Stimulated activated memory B cell treated with anti-CD40 and anti-IgM and Interleukin-4, amounts not matched to agents 10 μg/mL and 1 μg/mL and 100 μg/mL, for 72 hours (primary cell): ENCODE results near the gene SLC25A26.
"Not testable (repeated sequence)": the region's sequence is repeated elsewhere in the genome, so short reads cannot be mapped to it uniquely, and the experiment has no call there.

Source experiments
- ATAC-seq: fragments of 150-1000 bp; cut with Tn5 transposase; 2 replicates; pipeline ENCODE4 v1.10.0; 2021
- H3K27ac Mint-ChIP-seq: one replicate; pipeline ENCODE4 v1.8.0; 2022; ENCODE audit warnings: mild to moderate bottlenecking, mixed read lengths
- H3K27me3 Mint-ChIP-seq: one replicate; pipeline ENCODE4 v1.8.0; 2022; ENCODE audit warnings: mixed read lengths
- H3K36me3 Mint-ChIP-seq: one replicate; pipeline ENCODE4 v1.8.0; 2022; ENCODE audit warnings: mixed read lengths
- H3K4me1 Mint-ChIP-seq: one replicate; pipeline ENCODE4 v1.8.0; 2022; ENCODE audit warnings: mixed read lengths
- H3K4me3 Mint-ChIP-seq: one replicate; pipeline ENCODE4 v1.8.0; 2022; ENCODE audit warnings: mild to moderate bottlenecking, moderate library complexity, mixed read lengths
- H3K9me3 Mint-ChIP-seq: one replicate; pipeline ENCODE4 v1.8.0; 2022; ENCODE audit warnings: mixed read lengths

SLC25A26 gene

DNA sequence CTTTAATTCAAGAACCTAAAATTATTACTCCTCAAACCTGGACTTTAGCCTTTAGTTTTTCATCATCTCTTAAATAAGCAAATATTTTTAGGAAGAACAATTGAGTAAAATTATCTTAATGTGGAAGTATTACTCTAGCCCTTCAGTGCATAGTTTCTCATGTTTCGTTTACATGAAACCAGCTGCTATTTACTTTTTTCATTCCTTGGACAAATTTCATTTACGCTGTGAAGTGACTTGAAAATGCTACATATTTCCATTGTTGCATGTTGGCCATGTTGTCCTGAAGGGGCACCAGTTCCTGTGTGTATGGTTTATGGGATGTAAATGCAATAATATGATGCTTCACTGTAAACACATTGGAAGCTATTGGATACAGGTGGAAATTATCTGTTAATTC, 49.9 kb downstream of the SLC25A26 start:
- no peak for ATAC-seq
- H3K36me3 Mint-ChIP-seq, result peaks cover 34% of the 10 kb centered on the region
- no peaks in the 10 kb centered on the region for H3K27me3 Mint-ChIP-seq
- H3K4me3 Mint-ChIP-seq, result no peak overlapping the region
- H3K9me3 Mint-ChIP-seq, result no peaks in the 10 kb centered on the region
- H3K27ac Mint-ChIP-seq, result no peak overlapping the region
- peaks cover 18% of the 10 kb centered on the region for H3K4me1 Mint-ChIP-seq

DNA sequence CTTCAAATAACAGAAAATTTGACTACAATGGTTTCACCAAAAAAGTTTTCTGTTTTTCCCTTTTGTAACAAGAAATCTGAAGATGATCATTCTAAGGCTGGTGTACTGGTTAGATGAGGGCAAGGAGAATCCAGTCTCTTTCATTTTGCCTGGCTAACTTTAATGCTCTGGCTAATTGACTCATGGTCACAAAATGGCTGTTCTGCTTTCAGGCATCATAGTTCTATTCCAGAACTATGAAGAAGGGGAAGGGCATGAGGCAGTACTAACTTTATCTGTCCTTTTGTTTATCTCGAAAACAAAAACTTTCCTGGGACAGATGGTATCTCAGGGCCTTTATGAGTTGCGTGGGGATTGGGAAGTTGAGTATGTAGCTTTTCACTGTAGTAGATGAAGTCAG, 50.4 kb downstream of the SLC25A26 start:
- no peaks in the 10 kb centered on the region for H3K27me3 Mint-ChIP-seq
- peaks cover 34% of the 10 kb centered on the region for H3K36me3 Mint-ChIP-seq
- H3K9me3 Mint-ChIP-seq, result no peaks in the 10 kb centered on the region
- H3K4me1 Mint-ChIP-seq, result peaks cover 17% of the 10 kb centered on the region
- H3K4me3 Mint-ChIP-seq, result no peak overlapping the region
- no peak for ATAC-seq
- no peak overlapping the region for H3K27ac Mint-ChIP-seq

DNA sequence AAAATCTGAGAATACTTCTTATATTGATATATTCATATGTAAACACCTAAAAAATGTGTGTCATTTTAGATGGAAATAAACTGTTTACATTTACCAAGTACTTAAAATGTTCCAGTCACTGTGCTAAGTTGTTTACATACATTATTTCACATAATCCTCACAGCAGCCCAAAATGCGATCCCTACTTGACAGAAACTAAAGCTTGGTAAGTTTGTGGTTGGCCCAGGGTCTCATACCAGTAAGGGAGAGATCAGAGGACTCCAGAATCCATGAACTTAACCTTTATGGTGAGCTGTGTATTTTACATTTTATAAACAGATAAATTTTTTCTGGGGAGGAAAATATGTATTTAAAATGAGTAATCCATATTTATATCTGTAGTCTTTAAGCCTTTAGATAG, 51.2 kb downstream of the SLC25A26 start:
- H3K9me3 Mint-ChIP-seq, result no peaks in the 10 kb centered on the region
- H3K27ac Mint-ChIP-seq, result no peak overlapping the region
- H3K4me3 Mint-ChIP-seq, result no peak overlapping the region
- no peaks in the 10 kb centered on the region for H3K27me3 Mint-ChIP-seq
- peaks cover 16% of the 10 kb centered on the region for H3K4me1 Mint-ChIP-seq
- H3K36me3 Mint-ChIP-seq, result peaks cover 31% of the 10 kb centered on the region
- no peak for ATAC-seq

DNA sequence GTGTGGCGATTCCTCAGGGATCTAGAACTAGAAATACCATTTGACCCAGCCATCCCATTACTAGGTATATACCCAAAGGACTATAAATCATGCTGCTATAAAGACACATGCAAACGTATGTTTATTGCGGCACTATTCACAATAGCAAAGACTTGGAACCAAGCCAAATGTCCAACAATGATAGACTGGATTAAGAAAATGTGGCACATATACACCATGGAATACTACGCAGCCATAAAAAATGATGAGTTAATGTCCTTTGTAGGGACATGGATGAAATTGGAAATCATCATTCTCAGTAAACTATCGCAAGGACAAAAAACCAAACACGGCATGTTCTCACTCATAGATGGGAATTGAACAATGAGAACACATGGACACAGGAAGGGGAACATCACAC, 54.0 kb downstream of the SLC25A26 start:
- H3K9me3 Mint-ChIP-seq, H3K27ac Mint-ChIP-seq, H3K4me3 Mint-ChIP-seq, H3K27me3 Mint-ChIP-seq, ATAC-seq, H3K4me1 Mint-ChIP-seq: not testable (repeated sequence)
- peaks cover 13% of the 10 kb centered on the region for H3K36me3 Mint-ChIP-seq

DNA sequence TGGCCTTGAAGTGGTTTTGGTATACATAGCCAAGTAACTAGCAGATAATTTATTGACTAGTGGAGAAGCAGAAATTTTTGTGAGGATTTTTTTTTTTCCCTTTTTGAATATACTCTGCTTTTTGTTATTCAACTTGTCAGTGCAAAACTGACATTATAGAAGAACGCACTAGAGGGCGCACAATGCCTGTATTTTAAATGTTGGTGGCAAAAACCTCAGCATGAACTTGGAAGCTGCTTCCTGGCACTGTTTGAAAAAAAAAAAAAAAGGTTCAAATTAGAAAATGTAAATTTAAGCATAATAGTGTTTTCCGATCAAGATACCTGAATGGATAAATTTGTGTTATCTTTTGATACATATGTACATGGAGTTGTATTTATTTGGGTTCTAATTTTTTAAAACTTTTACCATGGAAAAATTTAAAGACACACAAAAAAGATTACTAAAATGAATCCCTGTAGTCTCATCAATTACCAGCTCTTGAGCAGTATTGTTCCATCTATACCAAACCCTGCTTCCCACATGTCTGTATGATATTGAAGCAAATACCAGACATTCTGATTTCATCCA, 56.0 kb downstream of the SLC25A26 start:
- no peak overlapping the region for H3K27ac Mint-ChIP-seq
- no peak for ATAC-seq
- H3K4me3 Mint-ChIP-seq, result no peak overlapping the region
- H3K27me3 Mint-ChIP-seq, result no peaks in the 10 kb centered on the region
- H3K4me1 Mint-ChIP-seq, result peaks cover 6% of the 10 kb centered on the region
- no peaks in the 10 kb centered on the region for H3K9me3 Mint-ChIP-seq
- H3K36me3 Mint-ChIP-seq, result peaks cover 13% of the 10 kb centered on the region

DNA sequence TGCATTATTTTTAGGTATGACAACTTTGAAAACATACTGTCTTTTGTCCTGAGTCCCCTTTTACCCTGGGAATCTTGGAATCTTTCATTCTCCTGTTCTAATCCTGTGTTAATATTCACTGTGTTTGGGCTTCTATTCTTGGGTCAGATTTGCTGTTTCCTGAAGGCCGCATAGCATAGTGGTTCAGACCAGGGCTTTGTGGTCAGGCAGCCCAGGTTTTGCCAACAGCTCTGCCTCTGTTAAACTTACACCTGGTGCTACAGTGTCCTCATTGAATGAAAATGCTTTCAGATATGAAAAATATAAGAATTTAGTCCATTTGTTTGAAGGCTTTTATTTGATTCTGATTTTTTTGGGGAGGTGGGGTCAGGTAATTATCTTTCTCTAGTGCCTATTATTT, 58.4 kb downstream of the SLC25A26 start:
- Mint-ChIP-seq H3K4me3 (no peak overlapping the region), H3K27ac (no peak overlapping the region), H3K4me1 (peaks cover 6% of the 10 kb centered on the region), H3K27me3 (no peaks in the 10 kb centered on the region), H3K9me3 (no peaks in the 10 kb centered on the region), H3K36me3 (peaks cover 13% of the 10 kb centered on the region)
- no peak for ATAC-seq

DNA sequence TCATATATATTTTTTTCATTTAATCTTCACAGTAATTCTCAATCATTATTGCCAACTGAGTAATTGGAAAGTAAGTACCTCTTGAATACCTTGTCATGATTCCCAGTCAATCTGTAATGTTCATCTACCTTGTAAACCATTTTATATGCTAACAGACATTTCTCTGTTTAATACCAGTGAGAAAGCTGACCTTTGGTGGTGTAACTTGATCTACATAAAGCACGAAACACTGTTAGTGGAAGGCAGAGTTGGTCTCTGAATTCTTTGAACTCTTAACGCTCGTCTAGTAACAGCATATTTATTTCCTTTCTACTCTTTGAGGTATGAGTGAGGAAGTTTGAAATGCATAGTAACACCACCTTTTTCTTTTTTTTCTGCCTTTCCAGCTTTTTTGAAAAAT, 59.5 kb downstream of the SLC25A26 start:
- Mint-ChIP-seq H3K9me3 (no peaks in the 10 kb centered on the region), H3K36me3 (peaks cover 13% of the 10 kb centered on the region), H3K4me3 (no peak overlapping the region), H3K4me1 (peaks cover 6% of the 10 kb centered on the region), H3K27me3 (no peaks in the 10 kb centered on the region), H3K27ac (no peak overlapping the region)
- no peak for ATAC-seq

DNA sequence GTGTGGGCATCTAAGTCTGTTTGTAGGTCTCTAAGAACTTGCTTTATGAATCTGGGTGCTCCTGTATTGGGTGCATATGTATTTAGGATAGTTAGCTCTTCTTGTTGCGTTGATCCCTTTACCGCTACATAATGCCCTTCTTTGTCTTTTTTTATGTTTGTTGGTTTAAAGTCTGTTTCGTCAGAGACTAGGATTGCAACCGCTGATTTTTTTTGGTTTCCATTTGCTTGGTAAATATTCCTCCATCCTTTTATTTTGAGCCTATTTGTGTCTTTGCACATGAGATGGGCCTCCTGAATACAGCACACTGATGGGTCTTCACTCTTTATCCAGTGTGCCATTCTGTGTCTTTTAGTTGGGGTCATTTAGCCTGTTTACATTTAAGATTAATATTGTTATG, 71.1 kb downstream of the SLC25A26 start:
- not testable (repeated sequence) for H3K27me3 Mint-ChIP-seq, H3K27ac Mint-ChIP-seq, H3K4me3 Mint-ChIP-seq, H3K9me3 Mint-ChIP-seq, ATAC-seq
- peaks cover 47% of the 10 kb centered on the region for H3K36me3 Mint-ChIP-seq
- H3K4me1 Mint-ChIP-seq, result peaks cover 44% of the 10 kb centered on the region

DNA sequence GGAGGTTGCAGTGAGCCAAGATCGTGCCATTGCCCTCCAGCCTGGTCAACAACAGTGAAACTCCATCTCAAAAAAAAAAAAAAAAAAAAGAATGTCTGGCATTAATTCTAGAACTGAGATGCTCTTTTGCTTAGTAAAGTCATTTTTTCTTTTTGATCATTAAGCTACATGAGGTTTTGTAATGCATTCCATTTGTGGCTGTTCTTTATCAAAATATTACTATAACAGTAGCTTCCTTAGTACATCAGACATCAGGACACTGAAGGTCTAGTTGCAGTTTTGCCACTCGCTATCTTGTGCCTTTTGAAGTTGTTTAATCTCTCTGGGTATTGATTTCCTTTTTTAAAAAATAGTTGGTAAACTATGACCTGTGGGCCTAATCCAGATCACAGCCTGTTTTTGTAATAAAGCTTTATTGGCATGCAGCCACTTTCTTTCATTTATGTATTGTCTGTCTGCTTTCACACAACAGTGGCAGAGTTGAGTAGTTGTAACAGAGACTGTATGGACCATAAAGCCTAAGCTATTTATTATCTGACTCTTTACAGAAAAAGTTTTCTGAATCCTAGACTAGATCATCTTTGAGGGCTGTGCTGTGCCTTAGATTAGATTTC, 76.6 kb downstream of the SLC25A26 start:
- H3K4me1 Mint-ChIP-seq, result peaks cover 21% of the 10 kb centered on the region
- H3K9me3 Mint-ChIP-seq, result no peaks in the 10 kb centered on the region
- ATAC-seq, result no peak

DNA sequence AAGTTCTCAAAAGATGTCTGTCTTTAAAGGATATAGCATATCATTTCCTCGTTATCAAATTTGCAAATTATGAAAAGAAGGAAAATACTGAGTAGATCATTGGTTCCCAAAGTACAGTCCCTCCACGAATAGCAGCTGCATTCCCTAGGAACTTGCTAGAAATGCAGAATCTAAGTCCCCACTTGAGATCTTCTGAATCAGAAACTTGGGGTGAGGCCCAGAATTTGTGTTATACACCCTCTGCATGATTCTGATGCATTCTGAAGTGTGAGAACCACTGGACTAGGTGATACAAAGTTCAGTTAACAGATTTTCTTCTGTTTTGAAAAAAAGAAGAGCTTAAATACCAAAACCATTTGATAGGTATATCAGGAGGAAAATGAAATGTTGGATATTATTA, 77.1 kb downstream of the SLC25A26 start:
- no peak overlapping the region for H3K4me3 Mint-ChIP-seq
- peak overlapping the region; percentile 17 for H3K27ac Mint-ChIP-seq
- peaks cover 27% of the 10 kb centered on the region for H3K4me1 Mint-ChIP-seq
- no peaks in the 10 kb centered on the region for H3K27me3 Mint-ChIP-seq
- H3K9me3 Mint-ChIP-seq, result no peaks in the 10 kb centered on the region
- peaks cover 7% of the 10 kb centered on the region for H3K36me3 Mint-ChIP-seq
- no peak for ATAC-seq

More for the DNA sequence above, 76.6 kb downstream of the SLC25A26 start:
- H3K27me3 Mint-ChIP-seq, result no peaks in the 10 kb centered on the region
- peak overlapping the region; percentile 17 for H3K27ac Mint-ChIP-seq
- H3K36me3 Mint-ChIP-seq, result peaks cover 9% of the 10 kb centered on the region
- no peak overlapping the region for H3K4me3 Mint-ChIP-seq

DNA sequence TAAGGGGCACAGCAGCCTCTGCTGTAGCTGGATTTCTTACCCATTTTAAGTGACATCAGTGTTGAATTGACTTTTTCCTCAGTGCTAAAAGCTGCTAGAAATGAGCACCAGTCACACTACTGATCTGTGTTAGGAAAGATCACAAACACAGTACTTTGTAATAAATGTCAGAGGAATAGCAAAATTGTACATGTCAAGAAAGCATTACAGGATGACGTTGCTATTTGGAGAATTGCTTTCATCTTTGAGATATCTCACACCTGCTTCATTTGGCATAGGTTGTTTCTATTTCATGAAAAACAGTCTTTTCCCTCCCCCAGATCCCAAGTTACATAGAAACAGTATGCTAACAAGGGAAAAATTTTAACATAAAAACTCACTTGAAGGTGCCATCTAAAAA, 77.8 kb downstream of the SLC25A26 start:
- peaks cover 34% of the 10 kb centered on the region for H3K4me1 Mint-ChIP-seq
- peaks cover 6% of the 10 kb centered on the region for H3K36me3 Mint-ChIP-seq
- no peak overlapping the region for H3K4me3 Mint-ChIP-seq
- no peaks in the 10 kb centered on the region for H3K27me3 Mint-ChIP-seq
- ATAC-seq, result no peak
- H3K27ac Mint-ChIP-seq, result no peak overlapping the region
- no peaks in the 10 kb centered on the region for H3K9me3 Mint-ChIP-seq

DNA sequence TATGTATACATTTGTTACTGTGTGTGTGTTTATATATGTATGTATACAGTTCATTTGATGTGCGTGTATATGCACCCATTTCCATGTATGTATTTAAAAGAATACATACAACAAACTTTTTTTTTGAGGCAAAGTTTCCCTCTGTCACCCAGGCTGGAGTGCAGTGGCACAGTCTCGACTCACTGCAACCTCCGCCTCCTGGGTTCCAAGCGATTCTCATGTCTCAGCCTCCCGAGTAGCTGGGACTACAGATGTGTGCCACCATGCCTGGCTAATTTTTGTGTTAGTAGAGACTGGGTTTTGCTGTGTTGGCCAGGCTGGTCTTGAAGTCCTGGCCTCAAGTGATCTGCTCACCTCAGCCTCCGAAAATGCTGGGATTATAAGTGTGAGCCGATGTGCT, 78.3 kb downstream of the SLC25A26 start:
- not testable (repeated sequence) for ATAC-seq, H3K27ac Mint-ChIP-seq, H3K9me3 Mint-ChIP-seq, H3K36me3 Mint-ChIP-seq, H3K27me3 Mint-ChIP-seq, H3K4me3 Mint-ChIP-seq
- H3K4me1 Mint-ChIP-seq, result peaks cover 39% of the 10 kb centered on the region

DNA sequence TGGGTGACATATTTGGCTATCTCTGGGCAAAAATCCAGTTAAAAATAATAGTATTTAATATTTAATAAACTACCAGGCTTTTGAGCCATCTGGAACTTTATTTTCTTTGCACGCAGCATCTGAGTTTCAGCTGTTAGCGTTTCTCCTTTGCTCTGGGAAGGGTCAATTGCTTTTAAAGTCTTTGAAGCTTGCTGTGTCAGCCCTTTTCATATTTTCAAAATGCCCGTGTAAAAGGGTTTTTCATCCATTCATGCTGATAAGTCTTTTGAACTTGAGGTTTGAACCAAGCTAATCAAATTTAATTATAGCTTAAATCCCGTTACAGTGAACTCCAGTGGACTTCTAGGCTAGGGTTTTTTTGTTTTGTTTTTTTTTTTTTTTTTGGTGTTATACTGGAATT, 79.1 kb downstream of the SLC25A26 start:
- peaks cover 44% of the 10 kb centered on the region for H3K4me1 Mint-ChIP-seq
- H3K27ac Mint-ChIP-seq, result no peak overlapping the region
- no peaks in the 10 kb centered on the region for H3K27me3 Mint-ChIP-seq
- H3K4me3 Mint-ChIP-seq, result no peak overlapping the region
- no peaks in the 10 kb centered on the region for H3K9me3 Mint-ChIP-seq
- H3K36me3 Mint-ChIP-seq, result peaks cover 6% of the 10 kb centered on the region
- ATAC-seq, result no peak

DNA sequence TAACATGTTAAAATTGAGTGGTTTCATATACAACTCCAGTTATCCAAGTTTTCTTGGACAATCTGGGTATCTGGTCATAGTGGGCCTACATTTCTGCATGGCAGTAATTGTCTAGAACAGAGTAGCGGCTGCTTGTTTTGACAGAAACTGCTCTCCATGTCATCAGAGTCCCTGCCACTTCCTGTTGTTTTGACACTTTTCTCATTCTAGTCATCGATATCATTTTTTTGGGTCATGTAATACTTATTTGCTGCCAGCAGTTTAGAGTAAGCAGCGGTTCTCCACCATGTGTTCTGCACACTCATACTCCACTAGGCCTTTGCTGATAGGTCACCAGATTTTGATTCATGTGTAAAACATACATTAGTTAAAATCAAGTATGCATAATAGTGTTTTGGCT, 81.5 kb downstream of the SLC25A26 start:
- peak overlapping the region; percentile 83 for H3K27ac Mint-ChIP-seq
- H3K27me3 Mint-ChIP-seq, result no peaks in the 10 kb centered on the region
- peaks cover 8% of the 10 kb centered on the region for H3K9me3 Mint-ChIP-seq
- no peak overlapping the region for H3K4me3 Mint-ChIP-seq
- peak; percentile 76 for ATAC-seq
- H3K4me1 Mint-ChIP-seq, result peaks cover 51% of the 10 kb centered on the region
- peaks cover 22% of the 10 kb centered on the region for H3K36me3 Mint-ChIP-seq

DNA sequence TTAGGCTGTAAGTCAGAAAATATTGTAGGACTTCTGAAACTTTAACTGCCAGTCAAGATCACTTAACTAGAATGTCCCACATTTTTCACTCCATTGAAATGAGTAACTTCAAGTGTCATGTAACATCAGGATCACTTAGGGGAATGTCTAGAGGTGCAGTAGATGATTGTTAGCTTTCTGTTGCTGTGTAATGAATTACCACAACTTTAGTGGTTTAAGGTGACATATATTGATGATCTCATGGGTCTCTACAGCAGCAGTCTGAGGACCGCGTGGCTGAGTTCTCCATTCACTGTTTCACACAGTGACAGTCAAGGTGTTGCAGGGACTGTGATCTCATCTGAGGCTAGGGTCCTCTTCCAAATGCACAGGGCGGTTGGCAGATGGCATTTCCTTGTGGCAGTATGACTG, 82.7 kb downstream of the SLC25A26 start:
- Mint-ChIP-seq H3K27me3 (no peaks in the 10 kb centered on the region), H3K4me1 (peaks cover 41% of the 10 kb centered on the region), H3K9me3 (peaks cover 8% of the 10 kb centered on the region), H3K36me3 (peaks cover 22% of the 10 kb centered on the region), H3K27ac (peak overlapping the region; percentile 83), H3K4me3 (no peak overlapping the region)
- no peak for ATAC-seq

DNA sequence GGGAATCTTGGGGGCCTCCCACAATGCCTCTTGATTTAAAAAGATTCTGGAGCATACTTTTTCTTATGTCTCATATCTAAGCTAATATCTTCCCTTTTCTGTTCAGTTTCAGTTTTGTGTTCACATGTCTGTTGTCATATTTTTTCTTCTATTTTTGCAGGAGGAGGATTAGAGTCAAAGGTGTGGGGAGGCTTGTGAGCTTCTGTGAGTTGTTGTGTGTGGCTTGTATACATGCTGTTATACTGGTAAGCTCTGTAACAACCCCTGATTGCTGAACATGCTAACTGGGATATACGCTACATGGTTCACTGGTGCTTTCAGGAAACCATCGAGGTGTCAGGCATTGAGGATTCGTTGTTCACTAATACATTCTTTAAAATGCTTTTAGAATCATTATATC, 83.5 kb downstream of the SLC25A26 start:
- H3K27ac Mint-ChIP-seq, result peak overlapping the region; percentile 83
- H3K4me1 Mint-ChIP-seq, result peaks cover 41% of the 10 kb centered on the region
- H3K4me3 Mint-ChIP-seq, result peak overlapping the region; percentile 9
- H3K36me3 Mint-ChIP-seq, result peaks cover 22% of the 10 kb centered on the region
- H3K27me3 Mint-ChIP-seq, result no peaks in the 10 kb centered on the region
- ATAC-seq, result no peak
- peaks cover 8% of the 10 kb centered on the region for H3K9me3 Mint-ChIP-seq
